ENCODE measurements around the gene KCTD16.

The KCTD16 gene

GRCh38 chr5:144227363-144227999 lies 56.8 kb downstream of the KCTD16 start:
- no peak for TF ChIP-seq CTCF (IDR thresholded peaks at IDR 0.05; ENCODE audit: insufficient read depth, low read length, poor library complexity, severe bottlenecking)
- H3K4me3 ChIP-seq (replicated peaks; ENCODE audit: low read depth, low read length), result no peak overlapping the region
- no peaks in the 10 kb centered on the region for H3K36me3 ChIP-seq (ENCODE audit: control insufficient read depth, insufficient read depth, low read length)
- no peaks in the 10 kb centered on the region for H3K27me3 ChIP-seq (replicated peaks; ENCODE audit: control insufficient read depth, insufficient read depth, low read length)
- no peak for DNase-seq (ENCODE audit: extremely low read depth, insufficient read length)

- TF ChIP-seq CTCF (IDR thresholded peaks at IDR 0.05; ENCODE audit: insufficient read depth, low read length, poor library complexity, severe bottlenecking), result no peak
- Histone ChIP-seq H3K27me3 (replicated peaks; ENCODE audit: control insufficient read depth, insufficient read depth, low read length) (no peaks in the 10 kb centered on the region), H3K4me3 (replicated peaks; ENCODE audit: low read depth, low read length) (no peak overlapping the region), H3K36me3 (ENCODE audit: control insufficient read depth, insufficient read depth, low read length) (no peaks in the 10 kb centered on the region)
- DNase-seq (ENCODE audit: extremely low read depth, insufficient read length), result no peak
Observed at GRCh38 chr5:144230806-144231205, 60.1 kb downstream of the KCTD16 start.

GRCh38 chr5:144232285-144232684 lies 61.6 kb downstream of the KCTD16 start:
- no peak for TF ChIP-seq CTCF (IDR thresholded peaks at IDR 0.05; ENCODE audit: insufficient read depth, low read length, poor library complexity, severe bottlenecking)
- DNase-seq (ENCODE audit: extremely low read depth, insufficient read length), result no peak
- no peak overlapping the region for H3K4me3 ChIP-seq (replicated peaks; ENCODE audit: low read depth, low read length)

GRCh38 chr5:144236499-144236898 lies 65.8 kb downstream of the KCTD16 start:
- H3K27me3 ChIP-seq (replicated peaks; ENCODE audit: control insufficient read depth, insufficient read depth, low read length), result no peaks in the 10 kb centered on the region; the same call in 1 of the 2 replicates
- H3K36me3 ChIP-seq (ENCODE audit: control insufficient read depth, insufficient read depth, low read length), result no peaks in the 10 kb centered on the region
- TF ChIP-seq CTCF (IDR thresholded peaks at IDR 0.05; ENCODE audit: insufficient read depth, low read length, poor library complexity, severe bottlenecking), result no peak
- H3K4me3 ChIP-seq (replicated peaks; ENCODE audit: low read depth, low read length), result no peak overlapping the region
- no peak for DNase-seq (ENCODE audit: extremely low read depth, insufficient read length)

More at GRCh38 chr5:144232285-144232684, 61.6 kb downstream of the KCTD16 start:
- H3K27me3 ChIP-seq (replicated peaks; ENCODE audit: control insufficient read depth, insufficient read depth, low read length), result no peaks in the 10 kb centered on the region
- no peaks in the 10 kb centered on the region for H3K36me3 ChIP-seq (ENCODE audit: control insufficient read depth, insufficient read depth, low read length)

GRCh38 chr5:144237851-144238250 lies 67.2 kb downstream of the KCTD16 start:
- no peak for DNase-seq (ENCODE audit: extremely low read depth, insufficient read length)
- Histone ChIP-seq H3K4me3 (replicated peaks; ENCODE audit: low read depth, low read length) (no peak overlapping the region), H3K36me3 (ENCODE audit: control insufficient read depth, insufficient read depth, low read length) (no peaks in the 10 kb centered on the region), H3K27me3 (replicated peaks; ENCODE audit: control insufficient read depth, insufficient read depth, low read length) (no peaks in the 10 kb centered on the region; the same call in 1 of the 2 replicates)
- no peak for TF ChIP-seq CTCF (IDR thresholded peaks at IDR 0.05; ENCODE audit: insufficient read depth, low read length, poor library complexity, severe bottlenecking)

- Histone ChIP-seq H3K36me3 (ENCODE audit: control insufficient read depth, insufficient read depth, low read length) (no peaks in the 10 kb centered on the region), H3K27me3 (replicated peaks; ENCODE audit: control insufficient read depth, insufficient read depth, low read length) (no peaks in the 10 kb centered on the region), H3K4me3 (replicated peaks; ENCODE audit: low read depth, low read length) (no peak overlapping the region)
- TF ChIP-seq CTCF (IDR thresholded peaks at IDR 0.05; ENCODE audit: insufficient read depth, low read length, poor library complexity, severe bottlenecking), result no peak
- DNase-seq (ENCODE audit: extremely low read depth, insufficient read length), result no peak
Observed at GRCh38 chr5:144247131-144247530, 76.5 kb downstream of the KCTD16 start.
